GM23338 (cell line): Measurements from ENCODE around the gene SLBP.

Source experiments
- CREB1 ChIP-seq: fragments of 250-450 bp; sonication (Bioruptor Pico); IDR thresholded peaks from 2 replicates; pipeline ENCODE4 v1.5.0; 2020; ENCODE audit warnings: low read depth, mild to moderate bottlenecking, moderate library complexity
- CTCF ChIP-seq, 2 experiments: fragments of 200-600 bp in 1 of 2; sonication (generic) in 1 of 2; conservative IDR thresholded peaks; 2 replicates each; pipeline versions ENCODE4 v1.5.1 to v1.6.1; 2016 to 2017; ENCODE audit warnings: antibody characterized with exemption in 2 of 2, low read depth in 2 of 2, mild to moderate bottlenecking in 2 of 2, moderate library complexity in 1 of 2
- EZH2 ChIP-seq: fragments of 200-600 bp; sonication (generic); IDR thresholded peaks from one replicate; pipeline ENCODE4 v1.8.0; 2017; ENCODE audit warnings: antibody characterized with exemption, mild to moderate bottlenecking, low read depth; ENCODE audit not compliant: unreplicated experiment
- EZH2phosphoT487 ChIP-seq: fragments of 200-600 bp; sonication (generic); IDR thresholded peaks from one replicate; pipeline ENCODE4 v1.8.1; 2018; ENCODE audit warnings: antibody characterized with exemption; ENCODE audit not compliant: unreplicated experiment
- JUNB ChIP-seq: IDR thresholded peaks from one replicate; pipeline ENCODE4 v1.6.1; 2016; ENCODE audit warnings: antibody characterized with exemption; ENCODE audit not compliant: unreplicated experiment
- NANOG ChIP-seq: IDR thresholded peaks from 2 replicates; pipeline ENCODE4 v1.6.1; 2016; ENCODE audit warnings: antibody characterized with exemption, borderline replicate concordance
- POLR2AphosphoS5 ChIP-seq: IDR thresholded peaks from 2 replicates; pipeline ENCODE4 v1.6.1; 2016; ENCODE audit warnings: antibody characterized with exemption, low read depth
- STAT1 ChIP-seq: IDR thresholded peaks from one replicate; pipeline ENCODE4 v1.6.1; 2016; ENCODE audit warnings: antibody characterized with exemption; ENCODE audit not compliant: unreplicated experiment
- ZNF331 ChIP-seq: fragments of 250-450 bp; sonication (Bioruptor Pico); IDR thresholded peaks from 2 replicates; pipeline ENCODE4 v1.5.0; 2020; ENCODE audit warnings: low read depth, mild to moderate bottlenecking, moderate library complexity
- ZNF462 ChIP-seq: fragments of 250-450 bp; sonication (Bioruptor Pico); IDR thresholded peaks from 2 replicates; pipeline ENCODE4 v1.5.0; 2020; ENCODE audit warnings: mild to moderate bottlenecking, moderate library complexity
- TF ChIP-seq, protein P1 (sequence below): IDR thresholded peaks from one replicate; pipeline ENCODE4 v1.6.1; 2018; ENCODE audit warnings: antibody characterized with exemption; ENCODE audit not compliant: unreplicated experiment

- no peak for TF ChIP-seq CTCF (conservative IDR thresholded peaks at IDR 0.05; ENCODE audit: low read depth in 2 of 2)
- peak; percentile 53 for TF ChIP-seq POLR2AphosphoS5
- no peak for TF ChIP-seq EZH2
- no peak for TF ChIP-seq EZH2phosphoT487
- no peak for TF ChIP-seq NANOG
- no peak for TF ChIP-seq JUNB
- TF ChIP-seq CREB1 (CRISPR knock-in tag), result no peak
- TF ChIP-seq, protein P1, sequence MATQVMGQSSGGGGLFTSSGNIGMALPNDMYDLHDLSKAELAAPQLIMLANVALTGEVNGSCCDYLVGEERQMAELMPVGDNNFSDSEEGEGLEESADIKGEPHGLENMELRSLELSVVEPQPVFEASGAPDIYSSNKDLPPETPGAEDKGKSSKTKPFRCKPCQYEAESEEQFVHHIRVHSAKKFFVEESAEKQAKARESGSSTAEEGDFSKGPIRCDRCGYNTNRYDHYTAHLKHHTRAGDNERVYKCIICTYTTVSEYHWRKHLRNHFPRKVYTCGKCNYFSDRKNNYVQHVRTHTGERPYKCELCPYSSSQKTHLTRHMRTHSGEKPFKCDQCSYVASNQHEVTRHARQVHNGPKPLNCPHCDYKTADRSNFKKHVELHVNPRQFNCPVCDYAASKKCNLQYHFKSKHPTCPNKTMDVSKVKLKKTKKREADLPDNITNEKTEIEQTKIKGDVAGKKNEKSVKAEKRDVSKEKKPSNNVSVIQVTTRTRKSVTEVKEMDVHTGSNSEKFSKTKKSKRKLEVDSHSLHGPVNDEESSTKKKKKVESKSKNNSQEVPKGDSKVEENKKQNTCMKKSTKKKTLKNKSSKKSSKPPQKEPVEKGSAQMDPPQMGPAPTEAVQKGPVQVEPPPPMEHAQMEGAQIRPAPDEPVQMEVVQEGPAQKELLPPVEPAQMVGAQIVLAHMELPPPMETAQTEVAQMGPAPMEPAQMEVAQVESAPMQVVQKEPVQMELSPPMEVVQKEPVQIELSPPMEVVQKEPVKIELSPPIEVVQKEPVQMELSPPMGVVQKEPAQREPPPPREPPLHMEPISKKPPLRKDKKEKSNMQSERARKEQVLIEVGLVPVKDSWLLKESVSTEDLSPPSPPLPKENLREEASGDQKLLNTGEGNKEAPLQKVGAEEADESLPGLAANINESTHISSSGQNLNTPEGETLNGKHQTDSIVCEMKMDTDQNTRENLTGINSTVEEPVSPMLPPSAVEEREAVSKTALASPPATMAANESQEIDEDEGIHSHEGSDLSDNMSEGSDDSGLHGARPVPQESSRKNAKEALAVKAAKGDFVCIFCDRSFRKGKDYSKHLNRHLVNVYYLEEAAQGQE, result no peak
- TF ChIP-seq ZNF462 (CRISPR knock-in tag), result no peak
- TF ChIP-seq STAT1, result no peak
- TF ChIP-seq ZNF331 (CRISPR knock-in tag), result no peak
Observed at GRCh38 chr4:1684506-1685234, 27.4 kb downstream of the SLBP start.
